Dermis microvascular lymphatic vessel endothelial cell (primary cell): ENCODE results near the gene AFTPH. TPM values are rescaled to one million over a fixed set of nuclear protein-coding genes. Genes with fewer than 3 reads are reported as not detected.
A peak's percentile ranks its signal among the peaks of the same experiment; 100 is the strongest.

Source experiments
- DNase-seq, 2 donors: peaks; one replicate each; pipeline versions ENCODE4 v3.0.0 to v3.0.0-alpha.2; 2010; ENCODE audit warnings: low read depth in 2 of 2
- total RNA-seq: library from RNA; depleted of rRNA; stranded (reverse); fragments of >200 nt; gene quantifications from 2 replicates; pipeline ENCODE4 v1.2.1, GENCODE V29; 2014

AFTPH gene
- 24.8 and 29.0 TPM in 2 replicates for total RNA-seq

GRCh38 chr2:64523666-64524603 lies at the start of gene AFTPH:
AFTPH (plus strand) TSS chr2:64524328; CDS start chr2:64551475, 27,147 bp downstream.
- DNase-seq, result peak; percentile 96 to 99

GRCh38 chr2:64474636-64475035 lies 49.5 kb upstream of the AFTPH start:
- no peak for DNase-seq

DNA sequence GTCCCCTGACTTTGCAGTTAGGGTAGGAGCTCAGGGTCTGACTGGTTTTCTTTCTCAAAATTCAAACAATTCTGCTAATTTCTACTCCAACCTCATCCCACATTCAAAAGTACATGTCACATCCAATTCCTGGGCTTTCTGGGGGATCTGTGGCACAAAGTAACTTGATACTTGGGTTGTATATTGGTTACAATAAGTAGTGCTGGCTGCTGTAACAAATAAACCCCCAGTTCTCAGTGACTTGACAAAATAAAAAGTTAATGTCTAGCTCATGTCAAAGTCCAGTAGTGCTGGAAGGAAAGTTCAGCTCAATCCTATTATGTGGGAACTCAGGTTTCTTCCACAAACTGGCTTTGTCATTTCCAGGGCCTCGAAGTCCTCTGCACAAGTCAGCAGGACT lies 47.1 kb upstream of the AFTPH start:
- no peak for DNase-seq

DNA sequence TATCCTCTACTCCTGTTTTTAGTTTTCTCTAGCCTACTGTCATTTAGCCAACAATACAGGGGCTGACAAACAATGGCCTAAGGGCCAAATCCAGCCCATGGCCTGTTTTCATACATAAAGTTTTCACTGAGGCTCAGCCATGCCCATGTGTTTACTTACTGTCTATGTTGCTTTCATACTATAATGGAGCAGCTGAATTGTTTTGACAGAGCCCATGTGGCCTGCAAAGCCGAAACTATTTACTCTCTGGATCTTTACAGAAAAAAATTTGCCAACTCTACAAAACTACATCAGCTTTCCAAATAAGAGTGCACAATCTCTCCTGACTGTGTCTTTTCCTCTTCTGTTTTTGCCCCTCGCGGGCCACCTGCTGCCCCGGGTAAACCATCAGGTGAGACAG lies 46.1 kb upstream of the AFTPH start:
- DNase-seq, result no peak

- DNase-seq, result no peak
Measured at GRCh38 chr2:64478502-64479230, 45.5 kb upstream of the AFTPH start.

DNA sequence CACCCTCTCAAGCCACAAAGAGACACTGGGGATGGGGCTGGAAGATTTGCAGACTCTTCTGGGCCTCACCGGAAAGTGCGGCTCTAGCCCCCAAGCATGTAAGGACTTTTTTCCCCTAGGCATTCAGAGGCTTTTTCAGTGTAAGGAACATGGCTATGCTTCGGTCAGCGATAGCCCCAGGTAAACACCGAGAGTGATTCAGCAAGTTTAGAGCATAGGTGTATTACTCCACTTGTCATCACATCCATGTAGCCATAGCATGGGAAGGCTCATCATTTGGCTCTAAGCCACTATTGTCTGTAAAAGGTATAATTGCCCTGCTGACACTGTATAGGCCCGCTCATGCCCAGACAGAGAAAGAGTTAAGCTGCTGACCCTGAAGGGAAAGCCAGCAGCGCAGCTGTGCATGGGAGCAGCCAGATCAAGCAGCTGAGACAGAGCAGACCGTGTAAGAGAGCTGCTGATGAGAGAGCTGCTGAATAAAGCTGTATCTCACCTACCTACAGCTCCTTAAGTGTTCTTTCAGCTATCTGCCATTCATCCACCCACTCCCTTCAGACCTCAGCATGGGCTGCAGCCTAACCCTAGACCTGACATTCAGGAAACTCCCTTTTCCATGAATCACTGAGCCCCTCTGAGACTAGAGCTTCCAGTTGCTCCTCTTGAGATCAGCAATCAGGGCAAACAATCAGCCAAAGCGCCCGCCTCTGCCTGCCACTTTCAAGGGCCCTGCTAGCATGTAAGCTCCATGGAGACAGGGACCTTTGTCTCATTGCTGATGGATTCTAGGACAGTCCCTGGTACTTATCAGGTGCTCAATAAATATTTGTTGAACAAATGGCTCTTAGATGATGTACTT lies 44.6 kb upstream of the AFTPH start:
- DNase-seq, result no peak

- DNase-seq, result no peak
Measured at GRCh38 chr2:64481665-64482064, 42.5 kb upstream of the AFTPH start.

DNA sequence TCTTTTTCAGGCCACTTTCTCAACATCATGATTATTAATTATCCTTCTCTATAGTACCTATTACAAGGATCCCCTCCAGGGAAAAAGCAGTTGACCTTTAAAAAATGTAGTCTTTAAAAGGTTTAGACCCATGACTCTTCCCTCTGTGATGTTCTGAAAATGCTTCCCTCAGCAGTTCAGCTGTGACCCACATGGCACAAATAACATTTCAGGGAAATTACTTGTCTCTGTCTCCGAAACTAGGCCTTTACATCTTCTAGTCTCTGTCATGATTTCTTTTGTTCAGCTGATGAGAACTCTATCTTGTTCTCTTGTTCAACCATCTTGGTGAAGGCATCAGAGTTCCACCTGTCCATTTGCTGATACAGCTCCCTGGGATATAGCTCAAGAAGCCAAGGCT lies 41.9 kb upstream of the AFTPH start:
- DNase-seq, result no peak

GRCh38 chr2:64482765-64483504 lies 41.2 kb upstream of the AFTPH start:
- DNase-seq, result peak; percentile 48 to 67

DNA sequence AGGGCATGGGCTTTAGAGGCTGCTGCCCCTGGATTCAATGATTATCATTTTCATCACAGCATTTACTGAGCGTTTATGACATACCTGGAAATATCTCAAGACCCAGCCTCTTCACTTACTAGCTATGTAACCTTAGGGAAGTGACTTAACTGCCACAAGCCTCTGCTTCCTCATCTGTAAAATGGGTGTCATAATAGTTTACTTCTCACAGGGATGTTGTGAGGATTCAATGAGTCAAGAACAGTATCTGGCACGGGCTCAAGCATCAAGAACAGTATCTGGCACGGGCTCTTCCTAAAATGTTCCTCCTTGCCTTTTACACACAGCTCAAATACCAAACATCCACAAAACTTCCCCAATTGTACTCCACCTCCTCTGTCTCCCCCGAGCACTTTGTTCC lies 38.8 kb upstream of the AFTPH start:
- DNase-seq, result no peak

GRCh38 chr2:64485961-64486360 lies 38.2 kb upstream of the AFTPH start:
- DNase-seq, result no peak

- DNase-seq, result no peak
Measured at GRCh38 chr2:64487256-64488049, 36.7 kb upstream of the AFTPH start.

GRCh38 chr2:64488050-64488974 lies 35.8 kb upstream of the AFTPH start:
- peak; percentile 34 to 66 for DNase-seq

- peak in 1 of 2 donors; percentile 24 for DNase-seq
Measured at GRCh38 chr2:64489081-64489751, 34.9 kb upstream of the AFTPH start.

- DNase-seq, result peak in 1 of 2 donors; percentile 5
Measured at GRCh38 chr2:64491426-64491825, 32.7 kb upstream of the AFTPH start.

- peak; percentile 55 to 80 for DNase-seq
Measured at GRCh38 chr2:64492272-64492671, 31.9 kb upstream of the AFTPH start.

DNA sequence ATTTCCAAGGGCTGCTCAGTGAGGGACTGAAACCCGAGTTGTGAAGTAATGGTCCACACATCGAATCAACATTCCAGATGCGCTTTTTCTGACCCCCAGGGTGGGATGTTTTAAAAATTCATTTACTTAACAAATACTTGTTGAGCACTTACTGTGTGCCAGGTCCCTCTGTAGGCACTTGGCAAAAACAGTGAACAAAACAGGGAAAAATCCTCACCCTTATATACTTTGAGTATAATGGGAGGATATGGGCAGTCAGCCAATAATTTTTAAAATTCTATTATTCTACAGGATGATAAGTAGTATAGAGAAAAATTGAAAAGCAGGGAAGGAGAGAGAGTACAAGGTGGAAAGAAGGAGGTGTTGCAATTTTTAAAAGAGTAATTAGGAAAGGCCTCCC lies 31.3 kb upstream of the AFTPH start:
- DNase-seq, result peak in 1 of 2 donors; percentile 61

- DNase-seq, result no peak
Measured at GRCh38 chr2:64493788-64494187, 30.3 kb upstream of the AFTPH start.
